Measurements from ENCODE around the gene ADCY10. TPM values are rescaled to one million over a fixed set of nuclear protein-coding genes. Genes with fewer than 3 reads are reported as not detected.

The ADCY10 gene
- total and polyA plus RNA-seq, 2 donors (not counting 3 experiments of a cell fraction or from before 2014, with no cell fraction given) = not detected

DNA sequence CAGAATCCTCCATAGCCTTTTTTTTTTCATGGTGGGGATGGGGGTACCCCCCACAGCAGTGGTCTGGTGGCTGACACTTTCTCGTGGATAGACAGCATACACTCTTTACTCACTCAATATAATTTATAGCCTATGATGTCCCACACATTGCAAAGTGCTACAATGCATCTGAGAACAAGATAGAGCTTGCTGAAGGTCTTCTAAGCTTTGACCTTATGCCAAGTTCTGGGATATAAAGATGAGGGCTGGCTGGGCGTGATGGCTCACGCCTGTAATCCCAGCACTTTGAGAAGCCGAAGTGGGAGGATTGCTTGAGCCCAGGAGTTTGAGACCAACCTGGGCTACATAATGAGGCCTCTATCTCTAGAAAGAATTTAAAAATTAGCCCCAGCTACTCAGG, 114.2 kb downstream of the ADCY10 start:
- Histone ChIP-seq H2AFZ (ENCODE audit: low read depth, low read length) (no peak overlapping the region), H3K27ac (ENCODE audit: insufficient read depth, low read depth, low read length) (no peak overlapping the region), H4K20me1 (replicated peaks; ENCODE audit: control insufficient read depth, extremely low read depth, insufficient read depth, low read length) (no peaks in the 10 kb centered on the region), H3K36me3 (ENCODE audit: control insufficient read depth in 2 of 2, extremely low read depth in 1 of 2, insufficient read depth in 2 of 2, low read length in 2 of 2) (no peaks in the 10 kb centered on the region), H3K9me1 (replicated peaks; ENCODE audit: control insufficient read depth, extremely low read depth, insufficient read depth, low read length) (no peaks in the 10 kb centered on the region), H3K4me1 (ENCODE audit: control insufficient read depth, extremely low read depth, insufficient read depth, low read length) (peaks cover 16% of the 10 kb centered on the region), H3K9ac (replicated peaks; ENCODE audit: extremely low read depth, insufficient read depth, low read length) (no peak overlapping the region), H3K4me3 (replicated peaks in 1 of 3; ENCODE audit: insufficient read depth in 1 of 3, low read depth in 1 of 3, low read length in 3 of 3) (no peak overlapping the region), H3K9me3 (replicated peaks; ENCODE audit: control insufficient read depth, insufficient read depth, low read length) (no peaks in the 10 kb centered on the region), H3K79me2 (ENCODE audit: control insufficient read depth, insufficient read depth, low read length) (no peaks in the 10 kb centered on the region), H3K4me2 (ENCODE audit: insufficient read depth, low read length) (no peak overlapping the region), H3K27me3 (ENCODE audit: control insufficient read depth in 2 of 2, insufficient read depth in 2 of 2, low read length in 2 of 2) (no peaks in the 10 kb centered on the region)
- no TSS peak for BruUV-seq (replicated peaks)
- DNase-seq (ENCODE audit: low read depth, low spot score) (no peak), FAIRE-seq (no peak)
- POLR2A ChIA-PET = no interaction called here
- CTCF ChIA-PET = interaction anchor here (1.0 to 3.3 kb wide), 2 partner anchors 11 to 282 kb away, joined by 3 to 11 read pairs; no protein-coding TSS in a partner anchor
- dilution Hi-C loops (cut with MboI; ENCODE audit: extremely low pct_ligation_motif_present, low sequenced_read_pairs) (no loop called here), intact Hi-C loops (cut with micrococcal nuclease) (loop anchor here (5.0 kb wide), 2 partner anchors 138 to 242 kb away; partner anchors contain the start of genes DCAF6 and MPC2)
- TF ChIP-seq, protein P1, sequence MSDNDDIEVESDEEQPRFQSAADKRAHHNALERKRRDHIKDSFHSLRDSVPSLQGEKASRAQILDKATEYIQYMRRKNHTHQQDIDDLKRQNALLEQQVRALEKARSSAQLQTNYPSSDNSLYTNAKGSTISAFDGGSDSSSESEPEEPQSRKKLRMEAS (IDR thresholded peaks at IDR 0.05; ENCODE audit: insufficient read depth, insufficient read length) = no peak
- no peak for TF ChIP-seq EZH2 (IDR thresholded peaks at IDR 0.05; ENCODE audit: borderline replicate concordance, low read depth, low read length, severe bottlenecking)
- no peak for TF ChIP-seq MYC (IDR thresholded peaks at IDR 0.05; ENCODE audit: low read depth, low read length)
- no peak for TF ChIP-seq JUN (IDR thresholded peaks at IDR 0.05; ENCODE audit: borderline replicate concordance, insufficient read depth, insufficient read length, low read depth)
- TF ChIP-seq, protein P2, sequence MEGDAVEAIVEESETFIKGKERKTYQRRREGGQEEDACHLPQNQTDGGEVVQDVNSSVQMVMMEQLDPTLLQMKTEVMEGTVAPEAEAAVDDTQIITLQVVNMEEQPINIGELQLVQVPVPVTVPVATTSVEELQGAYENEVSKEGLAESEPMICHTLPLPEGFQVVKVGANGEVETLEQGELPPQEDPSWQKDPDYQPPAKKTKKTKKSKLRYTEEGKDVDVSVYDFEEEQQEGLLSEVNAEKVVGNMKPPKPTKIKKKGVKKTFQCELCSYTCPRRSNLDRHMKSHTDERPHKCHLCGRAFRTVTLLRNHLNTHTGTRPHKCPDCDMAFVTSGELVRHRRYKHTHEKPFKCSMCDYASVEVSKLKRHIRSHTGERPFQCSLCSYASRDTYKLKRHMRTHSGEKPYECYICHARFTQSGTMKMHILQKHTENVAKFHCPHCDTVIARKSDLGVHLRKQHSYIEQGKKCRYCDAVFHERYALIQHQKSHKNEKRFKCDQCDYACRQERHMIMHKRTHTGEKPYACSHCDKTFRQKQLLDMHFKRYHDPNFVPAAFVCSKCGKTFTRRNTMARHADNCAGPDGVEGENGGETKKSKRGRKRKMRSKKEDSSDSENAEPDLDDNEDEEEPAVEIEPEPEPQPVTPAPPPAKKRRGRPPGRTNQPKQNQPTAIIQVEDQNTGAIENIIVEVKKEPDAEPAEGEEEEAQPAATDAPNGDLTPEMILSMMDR (IDR thresholded peaks at IDR 0.05; ENCODE audit: extremely low read depth in 1 of 2, insufficient read depth in 1 of 2, low read depth in 1 of 2, low read length in 2 of 2) = no peak
- TF ChIP-seq POLR2AphosphoS5 (IDR thresholded peaks at IDR 0.05; ENCODE audit: insufficient read depth, low read depth, low read length) = no peak
- no peak for TF ChIP-seq FOS (IDR thresholded peaks at IDR 0.05; ENCODE audit: borderline replicate concordance, insufficient read depth, low read length)
